K562 (cell line): Measurements from ENCODE around the gene HIVEP3.

Source experiments
- CREBBP ChIP-seq: IDR thresholded peaks from one replicate; pipeline ENCODE4 v1.6.1; 2012; ENCODE audit warnings: low read depth, mild to moderate bottlenecking, control low read depth, inconsistent platforms, low read length
- KHSRP ChIP-seq: fragments of 450-650 bp; IDR thresholded peaks from 2 replicates; pipeline ENCODE4 v1.6.1; 2017
- POLR2A ChIP-seq: fragments of 450-650 bp; conservative IDR thresholded peaks from 2 replicates; pipeline ENCODE4 v1.6.1; 2016
- SETDB1 ChIP-seq: IDR thresholded peaks from one replicate; pipeline ENCODE4 v1.6.1; 2012; ENCODE audit warnings: low read length, control low read depth, inconsistent platforms
- SMARCC2 ChIP-seq: fragments of 450-650 bp; IDR thresholded peaks from 2 replicates; pipeline ENCODE4 v1.6.1; 2017; ENCODE audit warnings: antibody characterized with exemption, moderate library complexity, mild to moderate bottlenecking, low read depth
- THAP7 ChIP-seq: fragments of 250-450 bp; sonication (Bioruptor Pico); IDR thresholded peaks from 2 replicates; pipeline ENCODE4 v1.5.0; 2021
- USF2 ChIP-seq: sonication (generic); formaldehyde crosslinking; IDR thresholded peaks from 2 replicates; pipeline ENCODE4 v1.5.0; 2020; ENCODE audit warnings: missing genetic modification reagents
- ZNF407 ChIP-seq: fragments of 450-650 bp; IDR thresholded peaks from 2 replicates; pipeline ENCODE4 v1.6.1; 2016; ENCODE audit warnings: low read depth

GRCh38 chr1:41564741-41565475 is 353.8 kb downstream of the HIVEP3 start:
- TF ChIP-seq POLR2A (no peak), SMARCC2 (no peak), ZNF407 (no peak), THAP7 (CRISPR knock-in tag) (no peak), KHSRP (no peak), CREBBP (no peak), SETDB1 (no peak), USF2 (no peak)
